Muscle of leg (tissue), 11 donors: ENCODE results near the gene TMED6. TPM values are rescaled to one million over a fixed set of nuclear protein-coding genes. Genes with fewer than 3 reads are reported as not detected.
"Not testable (repeated sequence)": the region's sequence is repeated elsewhere in the genome, so short reads cannot be mapped to it uniquely, and the experiment has no call there.

Experiments
- DNase-seq: peaks from one replicate; pipeline ENCODE4 v3.0.0; 2013
- H3K27ac ChIP-seq: one replicate; pipeline ENCODE4 v1.5.1; 2013; ENCODE audit warnings: mild to moderate bottlenecking, low read length, control low read depth
- H3K27me3 ChIP-seq: one replicate; pipeline ENCODE4 v1.6.1; 2013; ENCODE audit warnings: low read length; ENCODE audit not compliant: control insufficient read depth, insufficient read depth
- H3K36me3 ChIP-seq: one replicate; pipeline ENCODE4 v1.6.1; 2013; ENCODE audit warnings: low read length; ENCODE audit not compliant: control insufficient read depth, insufficient read depth
- H3K4me1 ChIP-seq: one replicate; pipeline ENCODE4 v1.6.1; 2013; ENCODE audit warnings: low read length; ENCODE audit not compliant: control insufficient read depth, insufficient read depth
- H3K4me3 ChIP-seq: one replicate; pipeline ENCODE4 v1.5.1; 2013; ENCODE audit warnings: low read length, control low read depth
- H3K9me3 ChIP-seq: replicated peaks from 2 replicates; pipeline ENCODE4 v1.6.1; 2013; ENCODE audit warnings: low read depth, low read length; ENCODE audit not compliant: control insufficient read depth
- WGBS: methylation state at CpG from one replicate; pipeline ENCODE4 v1.1.5; 2013; ENCODE audit warnings: missing lambda C conversion rate; ENCODE audit not compliant: insufficient coverage; 5-methylcytosine and 5-hydroxymethylcytosine counted together
- polyA plus RNA-seq, 8 donors: library from polyadenylated mRNA; unstranded; fragments of 120-200 nt; gene quantifications; one replicate each; pipeline versions ENCODE4 v1.2.1 to v1.2.3, GENCODE V29; 2013; ENCODE audit warnings: inconsistent platforms in 1 of 8, low replicate concordance in 1 of 8; ENCODE audit not compliant: insufficient read length in 8 of 8, insufficient read depth in 1 of 8
- total RNA-seq: library from RNA; stranded (reverse); fragments of 120-200 nt; gene quantifications from one replicate; pipeline ENCODE4 v1.2.4, GENCODE V29; 2013

Gene TMED6
- total and polyA plus RNA-seq, 9 donors = 0.22 to 1.7 (median 1.2) TPM

- H3K27me3 ChIP-seq = no peaks in the 10 kb centered on the region
- peaks cover 3% of the 10 kb centered on the region for H3K4me1 ChIP-seq
- WGBS = no CpG with 5 or more reads among the region's 1 CpG
Observed at GRCh38 chr16:69306031-69306430, 45.6 kb downstream of the TMED6 start.

GRCh38 chr16:69302301-69302700, 49.3 kb downstream of the TMED6 start:
- H3K27ac ChIP-seq = no peak overlapping the region
- no peak for DNase-seq
- H3K4me3 ChIP-seq = no peak overlapping the region
- H3K27me3 ChIP-seq = no peaks in the 10 kb centered on the region
- 92% methylated on average over 2 of the region's 4 CpGs for WGBS
- H3K4me1 ChIP-seq = no peaks in the 10 kb centered on the region
- H3K36me3 ChIP-seq = peaks cover 17% of the 10 kb centered on the region
- H3K9me3 ChIP-seq = no peaks in the 10 kb centered on the region

More at GRCh38 chr16:69306031-69306430, 45.6 kb downstream of the TMED6 start:
- no peaks in the 10 kb centered on the region for H3K9me3 ChIP-seq
- no peak for DNase-seq
- no peak overlapping the region for H3K4me3 ChIP-seq
- no peak overlapping the region for H3K27ac ChIP-seq
- H3K36me3 ChIP-seq = peaks cover 9% of the 10 kb centered on the region

- peaks cover 17% of the 10 kb centered on the region for H3K36me3 ChIP-seq
- H3K4me3 ChIP-seq = no peak overlapping the region
- no peak overlapping the region for H3K27ac ChIP-seq
- H3K4me1 ChIP-seq = no peaks in the 10 kb centered on the region
- H3K9me3 ChIP-seq = no peaks in the 10 kb centered on the region
- WGBS = 86% methylated on average over 2 of the region's 4 CpGs
- DNase-seq = no peak
- no peaks in the 10 kb centered on the region for H3K27me3 ChIP-seq
Observed at GRCh38 chr16:69301861-69302260, 49.7 kb downstream of the TMED6 start.

GRCh38 chr16:69301187-69301586, 50.4 kb downstream of the TMED6 start:
- Histone ChIP-seq H3K36me3 (peaks cover 17% of the 10 kb centered on the region), H3K4me1 (no peaks in the 10 kb centered on the region), H3K27me3 (no peaks in the 10 kb centered on the region), H3K4me3 (no peak overlapping the region), H3K9me3 (no peaks in the 10 kb centered on the region), H3K27ac (no peak overlapping the region)
- no peak for DNase-seq
- WGBS = 11% methylated on average over 1 of the region's 1 CpG

GRCh38 chr16:69298261-69298660, 53.3 kb downstream of the TMED6 start:
- no peaks in the 10 kb centered on the region for H3K27me3 ChIP-seq
- no peak for DNase-seq
- peaks cover 17% of the 10 kb centered on the region for H3K36me3 ChIP-seq
- no peaks in the 10 kb centered on the region for H3K9me3 ChIP-seq
- no peak overlapping the region for H3K27ac ChIP-seq
- no peaks in the 10 kb centered on the region for H3K4me1 ChIP-seq
- 100% methylated on average over 1 of the region's 4 CpGs for WGBS
- no peak overlapping the region for H3K4me3 ChIP-seq

- no CpG with 5 or more reads among the region's 7 CpGs for WGBS
- DNase-seq, H3K4me1 ChIP-seq, H3K4me3 ChIP-seq, H3K27ac ChIP-seq, H3K27me3 ChIP-seq, H3K9me3 ChIP-seq: not testable (repeated sequence)
- H3K36me3 ChIP-seq = peaks cover 16% of the 10 kb centered on the region
Observed at GRCh38 chr16:69296771-69297170, 54.8 kb downstream of the TMED6 start.

GRCh38 chr16:69294051-69294450, 57.5 kb downstream of the TMED6 start:
- no peak for DNase-seq
- WGBS = no CpG with 5 or more reads among the region's 1 CpG
- Histone ChIP-seq H3K27me3 (no peaks in the 10 kb centered on the region), H3K9me3 (no peaks in the 10 kb centered on the region), H3K27ac (no peak overlapping the region), H3K36me3 (peaks cover 6% of the 10 kb centered on the region), H3K4me1 (no peaks in the 10 kb centered on the region), H3K4me3 (no peak overlapping the region)

GRCh38 chr16:69293401-69293800, 58.2 kb downstream of the TMED6 start:
- WGBS = 40% methylated on average over 3 of the region's 3 CpGs
- no peaks in the 10 kb centered on the region for H3K27me3 ChIP-seq
- no peak overlapping the region for H3K27ac ChIP-seq

More at GRCh38 chr16:69293401-69293800, 58.2 kb downstream of the TMED6 start:
- H3K4me1 ChIP-seq = no peaks in the 10 kb centered on the region
- no peak for DNase-seq
- H3K4me3 ChIP-seq = no peak overlapping the region
- no peaks in the 10 kb centered on the region for H3K9me3 ChIP-seq
- H3K36me3 ChIP-seq = peaks cover 2% of the 10 kb centered on the region

Other genes with a start within 250 kb of the TMED6 start
- 0.58 TPM for gene HAS3, start 246.1 kb downstream of the TMED6 start, total RNA-seq
- gene HAS3, start 246.1 kb downstream of the TMED6 start, polyA plus RNA-seq = 1 to 10 TPM; 1.3 to 6.6 (median 2.1) TPM
- 27.1 TPM for gene CHTF8, start 219.2 kb downstream of the TMED6 start, total RNA-seq
- gene CHTF8, start 219.2 kb downstream of the TMED6 start, polyA plus RNA-seq = 10 to 100 TPM; 58.5 to 83.2 (median 67.6) TPM
- gene UTP4, start 219.1 kb downstream of the TMED6 start, total RNA-seq = 16.9 TPM
- 10 to 100 TPM; 33.7 to 41.0 (median 35.2) TPM for gene UTP4, start 219.1 kb downstream of the TMED6 start, polyA plus RNA-seq
- 21.2 TPM for gene SNTB2, start 164.6 kb downstream of the TMED6 start, total RNA-seq
- gene SNTB2, start 164.6 kb downstream of the TMED6 start, polyA plus RNA-seq = 10 to 100 TPM; 10.4 to 19.7 (median 13.6) TPM
- 17.9 TPM for gene VPS4A, start 40.4 kb downstream of the TMED6 start, total RNA-seq
- 10 to 100 TPM; 34.9 to 42.1 (median 36.8) TPM for gene VPS4A, start 40.4 kb downstream of the TMED6 start, polyA plus RNA-seq
- 6.5 TPM for gene PDF, start 21.2 kb downstream of the TMED6 start, total RNA-seq
- gene PDF, start 21.2 kb downstream of the TMED6 start, polyA plus RNA-seq = 1 to 10 TPM; 5.9 to 8.1 (median 6.4) TPM
- 27.1 TPM for gene COG8, start 12.2 kb downstream of the TMED6 start, total RNA-seq
- 10 to 100 TPM; 19.2 to 25.3 (median 22.0) TPM for gene COG8, start 12.2 kb downstream of the TMED6 start, polyA plus RNA-seq
- gene NIP7, start 12.0 kb downstream of the TMED6 start, total RNA-seq = 14.5 TPM
- gene NIP7, start 12.0 kb downstream of the TMED6 start, polyA plus RNA-seq = 10 to 100 TPM; 17.0 to 27.0 (median 24.3) TPM
- 9.8 TPM for gene TERF2, start 34.2 kb upstream of the TMED6 start, total RNA-seq
- gene TERF2, start 34.2 kb upstream of the TMED6 start, polyA plus RNA-seq = 10 to 100 TPM; 22.3 to 34.7 (median 29.6) TPM
- gene CYB5B, start 72.8 kb upstream of the TMED6 start, total RNA-seq = 55.5 TPM
- gene CYB5B, start 72.8 kb upstream of the TMED6 start, polyA plus RNA-seq = 10 to 100 TPM; 58.3 to 74.5 (median 66.9) TPM
- 15.9 TPM for gene NFAT5, start 214.2 kb upstream of the TMED6 start, total RNA-seq
- 10 to 100 TPM in 6 of 8 donors, 1 to 10 TPM in 2; 8.2 to 21.1 (median 12.6) TPM for gene NFAT5, start 214.2 kb upstream of the TMED6 start, polyA plus RNA-seq